ENCODE results near the gene STT3A.

Gene STT3A

DNA sequence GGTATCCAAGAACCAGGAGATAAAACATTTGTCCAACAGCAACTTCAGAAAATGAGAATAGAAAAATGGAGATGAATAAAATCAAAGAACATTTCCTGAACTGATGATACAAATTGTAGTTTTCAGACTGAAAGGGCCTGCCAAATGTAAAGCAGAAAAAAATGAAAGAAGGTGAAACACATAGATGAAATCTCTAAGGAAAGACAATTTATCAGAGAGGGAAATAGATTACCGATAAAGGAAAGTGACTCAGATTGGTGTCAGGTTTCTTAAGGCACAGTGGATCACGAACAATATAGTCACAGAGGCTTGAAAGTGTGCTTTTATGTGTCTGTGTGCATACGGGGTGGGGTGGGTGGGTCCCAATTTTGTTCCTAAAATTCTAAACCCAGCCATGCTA, 4.1 kb upstream of the STT3A start:
- DNase-seq (ENCODE audit: low spot score), result no peak

DNA sequence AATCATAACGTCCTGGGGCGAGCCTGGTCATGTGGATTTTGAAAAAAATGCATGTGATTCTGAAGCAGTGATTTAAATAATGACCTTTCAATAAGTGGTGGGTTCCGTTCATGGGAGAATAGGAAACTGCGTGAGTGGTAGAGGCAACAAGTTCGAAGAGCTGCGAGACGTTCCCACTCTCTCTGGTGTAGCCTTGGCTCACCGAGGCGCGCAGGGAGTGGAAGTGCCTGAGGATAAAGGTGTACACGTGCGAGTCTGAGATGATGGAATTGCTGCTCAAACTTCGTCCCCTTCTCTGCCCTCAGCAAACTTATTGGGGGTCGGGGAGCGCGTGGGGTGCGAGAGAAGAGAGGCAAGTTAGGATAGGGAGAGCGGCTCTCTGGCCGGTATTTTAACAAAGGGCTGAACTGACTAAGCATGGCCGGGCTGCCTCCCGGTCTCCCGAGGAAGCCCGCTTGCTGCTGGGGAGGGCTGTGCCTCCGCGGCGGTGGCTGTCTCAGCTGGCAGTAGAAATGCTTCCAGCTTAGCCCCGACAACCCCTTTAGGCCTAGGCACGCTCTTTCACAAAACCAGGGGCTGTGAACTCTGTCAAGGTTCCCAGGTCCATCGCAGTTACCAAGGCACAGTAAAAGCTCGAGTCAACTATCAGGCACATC, 875 bp upstream of the STT3A start:
- peak; percentile 14 for DNase-seq (ENCODE audit: low spot score)

DNA sequence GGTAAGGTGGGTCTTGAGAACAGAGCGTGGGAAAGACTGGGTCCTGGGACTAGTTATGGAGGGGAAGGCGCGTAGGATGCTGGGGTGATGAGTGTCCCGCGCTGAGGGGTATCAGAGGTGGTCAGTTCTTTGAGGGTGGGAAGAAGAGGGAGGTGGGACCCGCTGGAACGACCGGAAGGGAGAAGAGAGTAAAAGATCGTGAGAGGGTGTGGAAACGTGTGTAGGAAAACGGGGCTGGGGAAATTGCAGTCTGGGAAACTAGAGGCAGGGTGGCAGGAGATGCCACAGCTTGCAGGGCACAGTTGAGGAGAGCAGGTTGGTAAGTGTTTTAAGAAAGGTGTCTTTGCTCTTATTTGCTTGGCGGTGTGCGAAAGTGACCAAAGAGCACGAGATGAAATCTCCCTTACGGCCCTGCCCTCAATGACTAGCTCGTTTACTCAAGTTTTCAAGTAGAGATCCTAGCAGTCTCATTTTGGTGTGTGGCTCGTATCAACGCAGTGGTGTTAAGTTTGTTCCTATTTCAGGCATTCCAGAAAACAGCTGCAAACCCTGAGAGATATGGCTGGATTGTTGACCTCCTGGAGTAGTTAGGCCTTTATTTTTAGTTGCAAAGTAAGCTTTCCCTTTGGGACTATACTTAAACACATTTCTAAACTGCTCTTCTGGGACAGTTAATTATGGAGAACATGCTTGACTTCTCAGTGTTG, 615 bp downstream of the STT3A start:
- no peak for DNase-seq (ENCODE audit: low spot score)

GRCh38 chr11:125594958-125595357, 2.3 kb downstream of the STT3A start:
- no peak for DNase-seq (ENCODE audit: low spot score)

GRCh38 chr11:125600663-125601062, 8.0 kb downstream of the STT3A start:
- no peak for DNase-seq (ENCODE audit: low spot score)

- no peak for DNase-seq (ENCODE audit: low spot score)
Observed at GRCh38 chr11:125603207-125603606, 10.6 kb downstream of the STT3A start.

GRCh38 chr11:125605417-125605816, 12.8 kb downstream of the STT3A start:
- no peak for DNase-seq (ENCODE audit: low spot score)

DNA sequence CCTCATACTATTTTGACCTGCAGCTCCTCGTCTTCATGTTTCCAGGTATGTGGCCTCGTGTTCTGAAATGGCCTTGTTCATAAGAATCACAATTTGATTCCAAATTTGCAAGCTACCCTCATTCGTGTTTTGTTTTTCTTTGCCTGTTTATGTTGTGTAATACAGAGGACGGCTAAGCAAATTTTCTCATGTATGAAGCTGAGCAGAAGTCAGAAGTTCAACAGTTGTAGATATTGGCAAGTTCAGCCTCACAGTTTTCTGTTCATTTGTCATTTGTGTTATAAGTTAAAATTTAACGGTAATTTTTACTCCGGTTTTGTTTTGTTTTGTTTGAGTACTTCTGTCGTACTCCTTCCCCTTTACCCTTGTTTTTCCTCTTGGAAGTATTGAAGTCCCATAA, 16.9 kb downstream of the STT3A start:
- no peak for DNase-seq (ENCODE audit: low spot score)

- no peak for DNase-seq (ENCODE audit: low spot score)
Observed at GRCh38 chr11:125618383-125618782, 25.7 kb downstream of the STT3A start.

GRCh38 chr11:125621995-125622394, 29.3 kb downstream of the STT3A start:
- no peak for DNase-seq (ENCODE audit: low spot score)

- DNase-seq (ENCODE audit: low spot score), result no peak
Observed at GRCh38 chr11:125623064-125623463, 30.4 kb downstream of the STT3A start.

DNA sequence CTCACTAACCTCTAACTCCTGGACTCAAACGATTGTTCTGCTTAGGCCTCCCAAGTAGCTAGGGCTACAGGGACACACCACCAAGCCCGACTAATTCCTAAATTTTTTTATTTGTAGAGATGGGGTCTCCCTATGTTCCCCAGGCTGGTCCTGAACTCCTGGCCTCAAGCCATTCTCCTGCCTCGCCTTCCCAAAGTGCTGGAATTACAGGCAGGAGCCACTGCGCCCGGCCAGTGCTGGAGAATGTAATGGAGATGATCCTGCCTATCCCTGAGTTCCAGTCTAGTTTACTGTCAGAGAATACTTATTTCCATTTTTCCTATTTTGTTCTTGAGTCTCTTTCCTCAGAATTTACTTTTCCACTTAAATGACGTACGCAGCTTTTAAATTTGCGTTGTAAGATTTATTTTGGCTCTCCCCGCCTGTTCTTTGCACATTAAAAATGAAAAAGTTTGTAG, 32.1 kb downstream of the STT3A start, which contains the start of gene CHEK1:
Gene CHEK1, plus strand, starts transcription at position 408 of the 458 bp plus-strand sequence. CDS start 1,606 bp downstream, outside the sequence.
- DNase-seq (ENCODE audit: low spot score), result no peak

- DNase-seq (ENCODE audit: low spot score), result no peak
Observed at GRCh38 chr11:125625225-125625629, 32.6 kb downstream of the STT3A start.

- peak; percentile 87 for DNase-seq (ENCODE audit: low spot score)
Observed at GRCh38 chr11:125625630-125626287, 33.1 kb downstream of the STT3A start.

GRCh38 chr11:125626288-125626950, 33.8 kb downstream of the STT3A start:
- peak; percentile 48 for DNase-seq (ENCODE audit: low spot score)

GRCh38 chr11:125627236-125627910, 34.7 kb downstream of the STT3A start:
- no peak for DNase-seq (ENCODE audit: low spot score)

GRCh38 chr11:125637840-125638239, 45.2 kb downstream of the STT3A start:
- no peak for DNase-seq (ENCODE audit: low spot score)

GRCh38 chr11:125638315-125638714, 45.7 kb downstream of the STT3A start:
- no peak for DNase-seq (ENCODE audit: low spot score)

- DNase-seq (ENCODE audit: low spot score), result no peak
Observed at GRCh38 chr11:125645871-125646270, 53.2 kb downstream of the STT3A start.

- DNase-seq (ENCODE audit: low spot score), result peak; percentile 5
Observed at GRCh38 chr11:125649465-125650166, 57.0 kb downstream of the STT3A start.

GRCh38 chr11:125662689-125663088, 70.0 kb downstream of the STT3A start:
- no peak for DNase-seq (ENCODE audit: low spot score)

Measured in CD4-positive, alpha-beta T cell treated with Interleukin-2 at 100 ng/mL for 4 hours (primary cell).